GM18517 (cell line): ENCODE measurements around the gene JAG2.

Source experiments
- ATAC-seq: cut with Tn5 transposase; IDR thresholded peaks from one replicate; pipeline ENCODE4 v1.9.1; 2021; ENCODE audit warnings: mild to moderate bottlenecking, moderate library complexity; ENCODE audit not compliant: unreplicated experiment

The JAG2 gene

DNA sequence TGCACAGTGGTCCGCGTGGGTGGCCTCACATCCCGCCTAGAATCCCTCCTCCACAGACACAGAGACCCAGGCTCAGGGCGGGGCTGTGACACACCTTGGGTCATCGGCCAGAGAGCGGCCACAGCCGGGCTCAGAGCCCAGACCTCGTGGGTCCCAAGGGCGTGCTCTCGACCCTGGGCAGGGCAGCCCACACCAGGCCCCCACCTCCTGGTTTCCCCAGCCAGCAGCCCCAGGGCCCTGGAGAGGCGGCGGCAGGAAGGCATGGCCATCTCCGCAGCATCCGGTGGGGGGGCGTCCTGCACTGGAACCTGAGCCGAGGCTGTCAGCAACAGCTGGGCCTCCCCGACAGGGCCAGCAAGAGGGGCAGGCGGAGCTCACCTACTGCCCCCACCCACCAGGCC lies 15.2 kb downstream of the JAG2 start:
- no peak for ATAC-seq

DNA sequence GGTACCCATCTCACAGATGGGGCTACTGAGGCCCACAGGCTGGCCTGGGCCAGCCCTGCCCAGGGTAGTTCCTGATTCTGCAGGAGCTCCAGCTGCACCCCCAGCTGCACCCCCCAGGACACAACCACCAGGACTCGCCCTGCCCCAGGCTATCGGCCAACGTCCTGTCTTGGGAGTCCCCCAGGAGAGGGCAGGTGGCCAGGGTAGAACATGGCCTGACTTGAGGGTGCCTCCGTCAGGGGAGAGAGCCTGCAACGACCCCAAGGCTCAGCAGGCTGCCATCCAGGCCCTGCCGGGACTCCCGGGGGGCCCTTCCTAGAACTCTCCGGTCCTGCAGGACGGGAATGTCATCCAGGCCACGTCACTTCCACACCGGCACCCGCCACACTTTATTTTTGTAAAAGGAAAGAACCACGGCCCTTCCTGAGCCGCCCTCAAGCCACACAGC lies 15.8 kb downstream of the JAG2 start:
- no peak for ATAC-seq

DNA sequence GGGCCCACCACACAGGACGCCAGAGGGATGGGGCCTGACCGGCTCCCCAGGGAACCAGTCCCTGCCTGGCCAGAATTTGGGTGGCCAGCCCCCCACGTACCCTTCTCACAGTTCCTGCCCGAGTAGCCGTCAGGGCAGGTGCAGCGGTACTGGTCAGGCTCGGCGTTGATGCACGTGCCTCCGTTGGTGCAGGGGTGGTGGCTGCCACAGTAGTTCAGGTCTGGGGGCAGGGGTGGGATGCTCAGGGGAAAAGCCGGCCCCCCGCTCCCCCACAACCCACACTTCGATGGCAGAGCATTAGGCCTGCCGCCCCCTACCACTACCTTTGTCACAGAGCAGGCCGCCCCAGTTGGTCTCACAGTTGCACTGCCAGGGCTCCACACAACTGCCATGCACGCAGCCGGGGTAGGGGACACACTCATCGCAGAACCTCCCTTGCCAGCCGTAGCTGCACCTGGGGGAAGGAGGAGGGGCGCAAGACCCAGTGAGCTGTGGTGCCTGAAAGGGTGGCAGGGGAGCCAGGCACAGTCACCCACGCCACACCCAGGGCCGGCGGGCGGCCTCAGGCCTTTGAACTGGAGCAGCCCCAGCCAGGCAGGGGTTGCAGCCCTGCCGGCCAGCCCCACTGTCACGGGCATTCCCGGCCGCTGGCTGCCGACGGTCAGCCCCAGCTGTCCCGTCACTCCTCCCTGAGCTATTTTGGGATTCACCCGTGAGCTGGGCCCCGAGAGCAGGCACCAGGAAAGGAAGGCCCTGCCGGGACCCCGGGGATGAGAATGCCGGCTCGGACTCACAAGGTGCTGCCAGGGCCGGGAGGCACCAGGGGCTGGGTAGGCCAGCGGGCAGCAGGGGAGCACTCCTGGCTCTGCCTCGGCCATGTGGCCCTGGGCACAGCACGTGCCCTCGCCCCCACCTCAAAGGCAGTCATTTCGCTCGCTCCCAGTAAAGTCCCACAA lies 16.5 kb downstream of the JAG2 start:
- no peak for ATAC-seq

DNA sequence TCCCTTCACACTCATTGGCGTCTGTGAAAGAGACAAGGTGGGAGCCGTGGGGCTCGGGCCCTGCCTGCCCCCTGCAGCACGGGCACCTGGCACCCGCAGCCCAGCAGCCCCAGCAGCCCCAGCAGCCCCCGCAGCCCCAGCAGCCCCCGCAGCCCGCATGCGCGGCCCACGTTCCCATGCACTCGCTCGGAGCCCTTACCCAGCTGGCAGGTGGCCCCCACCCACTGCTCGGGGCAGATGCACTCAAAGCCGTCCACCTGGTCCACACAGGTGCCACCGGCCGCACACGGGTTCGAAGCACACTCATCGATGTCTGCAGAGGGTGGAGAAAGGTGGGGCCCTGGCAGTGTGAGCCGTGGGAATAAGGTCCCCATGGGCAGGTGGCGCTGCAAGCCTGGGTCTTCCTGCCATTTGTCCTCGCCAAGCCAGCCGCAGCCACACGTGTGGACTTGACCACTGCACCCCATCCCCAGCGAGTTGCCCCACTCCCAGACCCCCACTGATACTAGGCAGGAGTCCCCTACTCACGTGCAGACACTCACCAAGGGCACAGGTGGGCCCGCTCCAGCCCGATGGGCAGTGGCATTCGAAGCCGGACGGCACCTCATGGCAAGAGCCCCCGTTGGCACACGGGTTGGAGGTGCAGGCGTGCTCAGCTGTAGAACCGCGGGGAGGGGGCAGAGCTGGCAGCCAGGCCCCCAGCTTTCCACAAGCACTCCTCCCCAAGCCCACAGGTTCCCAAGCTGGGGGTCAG lies 17.3 kb downstream of the JAG2 start:
- no peak for ATAC-seq

DNA sequence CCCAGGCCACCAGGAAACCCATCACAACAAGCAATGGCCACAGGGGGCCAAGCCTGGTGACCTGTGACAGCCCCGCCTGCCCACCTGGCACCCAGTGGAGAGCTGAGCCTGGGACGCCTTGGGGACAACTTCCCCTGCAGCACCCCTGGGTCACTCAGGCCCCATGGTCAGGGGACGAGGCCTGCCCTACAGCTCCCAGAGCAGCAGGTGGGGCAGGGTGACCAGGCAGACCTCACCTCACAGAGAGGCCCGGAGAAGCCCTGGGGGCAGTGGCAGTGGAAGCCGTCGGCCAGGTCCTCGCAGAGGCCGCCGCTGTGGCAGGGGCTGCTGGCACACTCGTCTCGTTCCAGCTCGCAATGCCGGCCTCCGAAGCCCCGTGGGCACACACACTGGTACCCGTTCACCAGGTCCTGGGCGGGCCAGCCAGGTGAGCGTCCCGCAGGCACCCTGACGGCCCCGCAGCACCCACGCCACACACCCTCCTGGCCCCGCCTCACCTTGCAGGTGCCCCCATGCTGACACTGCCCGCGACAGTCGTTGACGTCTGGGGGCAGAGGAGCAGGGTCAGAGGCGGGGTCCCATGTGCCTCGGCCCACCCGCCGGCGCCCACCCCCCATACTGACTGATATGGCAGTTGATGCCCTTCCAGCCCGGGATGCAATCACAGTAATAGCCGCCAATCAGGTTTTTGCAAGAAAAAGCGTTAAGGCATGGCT lies 18.1 kb downstream of the JAG2 start:
- ATAC-seq, result no peak

DNA sequence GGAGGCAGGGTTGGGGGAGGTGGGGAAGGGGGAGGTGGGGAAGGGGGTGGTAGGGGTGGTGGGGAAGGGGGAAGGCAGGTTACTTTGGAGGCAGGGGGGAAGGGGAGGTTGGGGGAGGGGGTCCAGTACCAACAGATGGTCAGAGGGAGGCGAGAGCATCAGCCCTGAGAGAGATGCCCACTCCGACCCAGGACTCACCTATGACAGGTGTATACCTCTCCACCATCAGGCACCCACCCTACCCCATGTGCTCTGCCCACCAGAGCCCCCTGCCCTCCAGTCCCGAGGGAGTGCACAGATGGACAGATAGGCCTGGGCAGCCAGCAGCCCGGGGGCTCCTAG lies 18.6 kb downstream of the JAG2 start:
- no peak for ATAC-seq

DNA sequence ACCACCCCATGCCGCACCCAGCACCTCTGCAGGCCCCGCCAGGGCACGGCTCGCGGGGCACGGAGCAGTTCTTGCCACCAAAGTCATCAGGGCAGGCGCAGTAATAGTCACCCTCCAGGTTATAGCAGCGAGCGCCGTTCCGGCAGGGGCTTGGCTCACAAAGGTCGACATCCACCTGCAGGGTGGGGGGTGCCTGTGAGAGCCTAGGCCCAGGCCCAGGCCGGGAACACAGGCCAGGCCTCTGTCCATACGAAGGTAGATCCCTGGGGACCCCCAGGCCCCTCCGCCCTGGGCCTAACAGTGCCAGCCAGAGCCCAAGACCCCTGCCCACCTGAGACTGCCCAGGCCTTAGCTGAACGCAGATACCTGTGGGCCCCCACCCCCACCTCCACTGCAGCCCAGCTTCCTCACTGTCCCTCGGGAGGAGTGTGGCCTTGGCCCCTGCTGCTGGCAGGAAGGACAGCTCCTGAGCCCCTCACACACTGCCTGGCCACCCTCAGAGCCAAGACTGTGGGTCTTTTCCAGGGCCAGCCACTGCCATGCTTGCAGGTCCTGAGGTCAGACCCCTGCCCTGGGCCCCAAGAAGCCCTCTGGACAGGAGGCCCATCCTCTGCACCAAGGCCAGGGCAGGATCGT lies 19.3 kb downstream of the JAG2 start:
- no peak for ATAC-seq

DNA sequence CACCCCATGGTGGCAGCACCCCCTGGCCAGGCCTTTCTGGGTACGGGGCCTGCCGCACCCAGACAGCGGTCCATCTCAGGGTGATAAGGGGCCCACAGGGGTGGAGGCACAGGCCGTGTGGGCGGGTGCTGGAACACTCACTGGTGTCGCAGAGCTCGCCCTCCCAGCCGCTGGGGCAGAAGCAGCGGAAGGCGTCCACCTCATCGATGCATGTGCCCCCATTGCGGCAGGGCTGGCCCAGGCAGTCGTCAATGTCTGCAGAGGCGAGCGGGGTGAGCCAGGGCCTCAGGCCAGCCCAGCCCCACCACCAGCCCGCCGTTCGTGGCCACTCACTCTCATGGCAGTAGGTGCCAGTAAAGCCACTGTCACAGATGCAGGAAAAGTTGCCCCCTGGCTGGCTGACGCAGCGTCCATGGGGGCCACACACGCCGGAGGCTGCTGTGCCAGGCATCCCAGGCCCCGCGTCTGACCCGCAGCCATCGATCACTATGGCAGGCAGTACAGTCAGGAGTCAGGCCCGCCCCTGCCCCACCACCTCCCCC lies 19.9 kb downstream of the JAG2 start:
- no peak for ATAC-seq

DNA sequence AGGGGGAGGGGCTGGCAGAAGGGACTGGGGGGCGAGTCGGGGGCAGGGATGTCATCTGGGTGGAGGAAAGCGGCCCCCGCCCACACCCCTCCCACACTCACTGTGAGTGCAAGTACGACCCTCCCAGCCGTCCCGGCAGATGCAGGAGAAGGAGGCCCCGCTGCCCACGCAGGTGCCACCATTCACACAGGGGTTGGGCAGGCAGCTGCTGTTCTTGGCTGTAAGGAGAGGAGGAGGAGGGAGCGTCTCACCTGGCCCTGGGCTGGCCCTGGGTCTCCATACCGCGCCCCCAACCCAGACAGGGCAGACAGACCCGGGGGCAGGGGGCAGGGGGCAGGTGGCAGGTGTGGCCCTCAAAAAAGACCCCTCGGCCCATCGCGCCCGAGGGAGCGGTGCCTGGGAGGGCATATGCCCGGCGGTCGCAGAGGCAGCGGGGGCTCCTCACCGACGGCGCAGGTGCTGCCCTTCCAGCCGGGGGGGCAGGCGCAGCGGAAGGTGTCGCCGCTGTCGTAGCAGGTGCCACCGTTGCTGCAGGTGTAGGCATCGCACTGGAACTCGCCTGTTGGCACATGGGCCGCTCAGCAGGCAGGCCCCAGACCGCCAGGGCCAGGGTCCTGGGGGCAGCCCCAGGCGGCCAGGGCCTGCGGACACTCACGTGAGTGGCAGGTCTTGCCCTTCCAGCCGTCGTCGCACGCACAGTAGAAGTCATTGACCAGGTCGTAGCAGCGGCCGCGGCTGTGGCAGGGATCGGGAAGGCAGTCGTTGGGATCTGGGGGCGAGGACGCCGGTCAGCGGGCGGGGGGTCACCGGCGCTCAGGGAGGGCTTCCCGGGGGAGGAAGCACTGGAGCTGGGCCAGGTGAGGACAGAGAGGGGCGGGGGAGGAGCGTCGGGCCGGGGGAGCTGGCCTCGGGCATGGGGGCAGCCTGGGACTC lies 20.6 kb downstream of the JAG2 start:
- no peak for ATAC-seq

DNA sequence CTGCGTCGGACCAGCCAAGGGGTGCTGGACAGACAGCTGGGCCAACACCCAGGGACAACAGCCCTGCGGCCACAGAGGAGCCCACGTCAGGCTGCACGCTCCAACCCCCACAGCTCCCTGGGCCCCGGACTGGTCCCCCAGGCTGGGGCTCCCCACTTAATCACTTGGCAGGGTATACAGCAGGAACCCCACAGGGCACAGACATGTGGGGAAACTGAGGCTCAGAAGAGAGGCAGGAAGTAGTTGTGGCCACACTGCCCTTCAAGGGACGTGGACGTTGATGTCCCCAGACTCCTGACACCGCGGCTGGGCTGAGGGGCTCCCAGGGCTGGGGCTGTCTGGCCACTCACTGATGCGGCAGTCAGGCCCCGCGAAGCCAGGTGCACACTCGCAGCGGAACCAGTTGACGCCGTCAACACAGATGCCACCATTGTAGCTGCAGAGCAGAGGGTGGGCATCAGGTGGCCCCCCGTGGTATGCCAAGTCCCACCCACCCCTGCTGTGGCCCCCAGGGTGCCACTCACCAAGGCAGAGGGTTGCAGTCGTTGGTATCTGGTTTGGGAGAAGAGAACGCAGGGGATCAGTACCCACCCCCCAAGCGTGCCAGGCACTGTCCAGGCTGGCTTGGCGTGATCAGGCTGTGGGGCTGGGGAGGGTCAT lies 21.5 kb downstream of the JAG2 start:
- no peak for ATAC-seq

DNA sequence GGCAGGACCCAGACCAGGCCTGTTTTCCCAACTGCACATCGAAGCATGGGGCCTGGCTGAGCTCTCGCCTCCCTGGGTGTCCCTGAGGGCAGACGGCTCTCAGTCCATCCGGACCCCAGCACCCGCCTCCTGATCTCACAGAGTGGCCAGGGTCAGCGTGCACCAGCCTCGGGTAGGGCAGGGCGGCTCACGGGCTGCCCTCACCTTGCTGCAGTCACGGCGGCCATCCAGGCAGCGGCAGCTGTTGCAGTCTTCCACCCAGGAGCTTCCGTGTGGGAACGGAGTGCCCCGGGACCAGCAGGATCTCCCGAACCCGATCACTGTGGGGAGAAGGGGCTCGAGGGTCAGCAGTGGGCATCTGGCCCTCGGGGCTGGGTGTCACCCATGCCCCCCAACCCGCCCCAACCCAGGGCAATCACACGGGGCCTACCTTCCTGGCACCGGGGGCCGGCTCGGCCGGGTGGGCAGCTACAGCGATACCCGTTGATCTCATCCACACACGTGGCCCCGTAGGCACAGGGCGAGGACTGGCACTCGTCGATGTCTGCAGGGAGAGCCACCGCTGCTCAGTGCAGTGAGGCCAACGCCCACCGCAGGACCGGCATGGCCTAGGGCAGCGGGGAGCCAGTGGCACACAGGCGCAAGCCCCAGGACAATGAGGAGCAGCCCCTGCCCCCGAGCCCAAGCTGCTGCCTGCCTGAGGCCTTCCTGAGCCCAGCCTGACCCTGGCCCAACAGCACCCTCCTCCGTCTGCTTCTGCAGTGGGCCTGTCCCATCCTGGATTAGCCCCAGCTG lies 22.2 kb downstream of the JAG2 start:
- ATAC-seq, result no peak

DNA sequence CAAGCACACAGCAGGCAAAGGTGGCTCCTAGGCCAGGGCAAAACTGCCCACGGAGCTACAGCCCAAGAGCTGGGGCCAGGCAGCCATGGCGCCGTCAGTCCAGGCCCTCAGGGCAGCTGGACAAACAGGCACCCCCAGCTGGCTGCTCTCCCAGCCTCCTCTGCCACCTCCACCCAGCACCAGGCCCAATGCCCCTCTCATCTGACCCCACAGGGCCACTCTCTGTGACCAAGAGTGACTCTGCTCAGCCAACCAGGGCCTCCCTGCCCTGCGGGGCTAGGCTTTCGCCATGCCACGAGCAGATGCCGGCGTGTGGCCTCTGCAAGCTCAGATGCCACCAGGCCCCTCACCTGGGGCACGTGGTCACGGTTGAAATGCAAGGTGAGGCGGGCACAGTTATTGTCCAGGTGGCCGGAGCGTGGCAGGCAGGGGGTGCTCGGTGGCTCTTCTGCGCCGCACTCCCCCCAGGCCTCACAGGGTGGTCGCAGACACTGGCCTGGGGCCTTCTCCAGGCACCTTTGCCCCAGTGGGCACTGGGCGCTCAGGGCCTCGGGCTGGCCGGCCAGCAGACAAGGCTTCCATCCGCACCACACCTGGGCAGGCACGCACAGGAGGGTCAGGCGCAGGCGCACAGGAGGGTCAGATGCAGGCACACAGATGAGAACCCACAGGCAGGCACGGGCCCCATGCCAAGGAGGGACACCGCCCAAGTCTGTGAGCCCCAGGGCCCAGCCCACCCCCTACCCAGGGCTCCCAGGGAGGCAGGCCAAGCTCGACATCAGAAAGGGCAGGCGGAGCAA lies 23.0 kb downstream of the JAG2 start:
- ATAC-seq, result no peak

DNA sequence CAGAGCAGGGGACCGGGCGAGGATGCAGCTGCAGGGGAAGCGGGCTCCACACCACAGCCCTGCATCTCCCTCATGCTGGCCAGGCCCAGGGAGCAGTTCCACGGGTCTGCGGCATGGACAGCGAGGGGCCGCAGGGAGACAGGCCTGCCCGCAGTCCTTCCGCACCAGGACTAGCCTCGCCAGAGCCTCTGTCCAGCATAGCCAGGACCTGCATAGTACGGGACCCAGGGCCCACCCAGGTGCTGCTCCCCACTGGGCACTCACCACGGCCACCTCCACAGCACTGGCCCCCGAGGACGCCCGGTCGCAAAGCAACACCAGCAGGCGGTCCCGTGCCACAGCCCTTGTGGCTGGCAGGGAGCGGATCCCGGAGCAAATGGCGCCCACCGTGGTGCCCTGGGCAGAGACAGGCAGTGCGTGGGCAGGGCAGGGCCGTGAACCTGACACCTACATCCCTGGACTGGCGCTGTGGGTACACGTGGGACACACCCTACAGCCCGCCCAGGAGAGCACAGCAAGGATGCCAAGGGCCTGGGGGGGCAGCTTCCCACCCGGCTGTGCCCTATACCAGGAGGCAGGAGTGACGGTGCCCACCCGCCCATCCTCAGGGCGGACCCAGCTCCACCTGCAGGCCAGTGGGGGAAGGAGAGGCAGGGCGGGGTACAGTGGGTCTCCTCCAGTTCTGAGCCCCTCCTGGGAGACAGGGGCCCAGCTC lies 23.8 kb downstream of the JAG2 start:
- no peak for ATAC-seq

DNA sequence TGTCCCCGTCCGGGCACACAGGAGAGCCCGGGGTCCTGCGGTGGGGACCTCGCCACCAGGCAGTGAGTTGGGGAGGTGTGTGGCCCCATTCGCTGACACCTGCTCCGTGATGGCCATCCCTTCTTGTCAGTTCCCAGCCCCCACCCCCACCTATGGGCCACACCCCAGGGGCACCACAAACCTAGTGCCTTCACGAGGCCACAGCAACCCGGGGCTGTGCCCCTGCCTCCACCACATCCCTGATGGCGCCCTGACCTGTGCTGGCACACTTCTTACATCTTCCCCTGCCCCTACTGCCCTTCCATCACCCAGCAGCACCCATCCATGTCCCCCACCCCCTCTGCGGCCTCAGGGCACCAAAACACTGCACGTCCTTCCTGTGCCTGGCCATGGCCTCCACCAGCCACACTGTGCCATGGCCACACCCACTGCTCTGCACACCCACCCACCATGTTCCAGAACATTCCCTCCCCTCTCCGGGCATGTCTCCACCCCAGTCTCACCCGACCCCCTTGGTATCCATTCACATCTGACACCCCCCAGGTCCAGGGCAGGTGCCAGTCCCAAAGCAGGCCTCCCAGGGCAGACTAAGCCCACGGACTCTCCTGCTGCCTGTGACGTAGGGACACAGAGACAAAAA lies 24.4 kb downstream of the JAG2 start:
- ATAC-seq, result no peak

DNA sequence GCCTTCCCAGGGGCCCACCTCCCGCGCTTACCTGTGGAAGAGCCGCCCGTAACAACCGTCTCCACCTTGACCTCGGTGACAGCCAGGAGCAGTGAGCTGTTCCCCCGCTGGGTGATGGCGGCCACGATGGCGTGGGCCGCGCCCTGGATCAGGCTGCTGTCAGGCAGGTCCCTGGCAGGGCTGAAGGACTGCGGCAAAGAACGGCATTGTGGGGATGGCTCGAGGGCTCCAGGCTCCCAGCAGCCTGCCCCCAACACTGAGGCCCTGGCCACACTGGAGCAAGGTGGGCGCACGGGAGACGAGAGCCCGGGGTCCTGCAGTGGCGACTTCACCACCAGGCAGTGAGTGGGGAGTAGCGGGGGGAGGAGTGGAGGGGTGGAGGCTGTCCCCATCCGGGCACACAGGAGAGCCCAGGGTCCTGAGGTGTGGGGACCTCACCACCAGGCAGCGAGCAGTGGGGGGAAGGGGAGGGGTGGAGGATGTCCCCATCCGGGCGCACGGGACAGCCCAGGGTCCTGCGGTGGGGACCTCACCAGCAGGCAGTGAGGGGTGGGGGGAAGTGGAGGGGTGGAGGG lies 25.0 kb downstream of the JAG2 start:
- no peak for ATAC-seq
